GM12878 (cell line): Measurements from ENCODE around the gene TMBIM1. TPM values are rescaled to one million over a fixed set of nuclear protein-coding genes. Genes with fewer than 3 reads are reported as not detected.

Experiments
- ATAC-seq: fragments of 200-7000 bp; cut with Tn5 transposase; 3 replicates; pipeline ENCODE4 v1.9.1; 2020; ENCODE audit warnings: mild to moderate bottlenecking, moderate library complexity
- BruUV-seq: library from RNA; stranded (reverse); fragments of 400-500 nt; replicated peaks from 2 replicates; lab custom pipeline; 2021; lab: Mats Ljungman, UMichigan
- CTCF ChIA-PET: fragments of 300-600 bp; sonication (Branson Sonifier 250); formaldehyde crosslinking; extraction: SDS; loops from one replicate; lab custom pipeline; 2021; ENCODE audit warnings: inconsistent platforms; lab: Yijun Ruan, JAX
- POLR2A ChIA-PET: fragments of 350-600 bp; formaldehyde crosslinking; extraction: SDS; loops from one replicate; lab custom pipeline; 2021; ENCODE audit warnings: inconsistent platforms; lab: Charles Lee
- RAD21 ChIA-PET: fragments of 300-600 bp; sonication (Branson Sonifier 250); formaldehyde crosslinking; loops from one replicate; lab custom pipeline; 2023; ENCODE audit warnings: antibody characterized with exemption; ENCODE audit not compliant: unreplicated experiment; lab: Charles Lee
- SMC1A ChIA-PET: fragments of 300-600 bp; sonication (Branson Sonifier 250); formaldehyde crosslinking; loops from one replicate; lab custom pipeline; 2023; ENCODE audit not compliant: unreplicated experiment, uncharacterized antibody; lab: Charles Lee
- DNase-seq: peaks from one replicate; pipeline ENCODE4 v3.0.0-alpha.2; 2011; ENCODE audit warnings: low read depth, low spot score
- FAIRE-seq: peaks from 3 replicates; lab custom pipeline; 2011; peaks lifted over from hg19 to GRCh38; lab: Jason Lieb, UNC
- H2AFZ ChIP-seq: 2 replicates; pipeline ENCODE4 v1.6.0; 2011; ENCODE audit warnings: low read depth, low read length, control low read depth; ENCODE audit not compliant: control insufficient read depth
- H3K27ac ChIP-seq: 2 replicates; pipeline ENCODE4 v1.5.1; 2011; ENCODE audit warnings: control low read depth; ENCODE audit not compliant: control insufficient read depth, insufficient read depth
- H3K27me3 ChIP-seq, 2 experiments: replicated peaks in 1 of 2; 2 replicates each; pipeline versions ENCODE4 v1.6.0 to v1.6.1; 2011; ENCODE audit warnings: low read length in 1 of 2; ENCODE audit not compliant: control insufficient read depth in 2 of 2, insufficient read depth in 2 of 2
- H3K36me3 ChIP-seq, 2 experiments: 2 replicates each; pipeline ENCODE4 v1.5.1; 2011; ENCODE audit warnings: low read length in 1 of 2; ENCODE audit not compliant: control insufficient read depth in 2 of 2, insufficient read depth in 2 of 2
- H3K4me1 ChIP-seq: 2 replicates; pipeline ENCODE4 v1.6.1; 2011; ENCODE audit warnings: mild to moderate bottlenecking, low read length, moderate library complexity, mixed read lengths; ENCODE audit not compliant: control insufficient read depth, insufficient read depth
- H3K4me2 ChIP-seq: 2 replicates; pipeline ENCODE4 v1.6.0; 2011; ENCODE audit warnings: control low read depth; ENCODE audit not compliant: control insufficient read depth, insufficient read depth
- H3K4me3 ChIP-seq: fragments of 200-600 bp; sonication (generic); 2 replicates; pipeline ENCODE4 v1.5.1; 2016
- H3K79me2 ChIP-seq: 2 replicates; pipeline ENCODE4 v1.6.0; 2011; ENCODE audit warnings: low read length; ENCODE audit not compliant: control insufficient read depth, insufficient read depth
- H3K9ac ChIP-seq: 2 replicates; pipeline ENCODE4 v1.8.0; 2011; ENCODE audit warnings: low read length, control low read depth, mixed read lengths; ENCODE audit not compliant: control insufficient read depth, insufficient read depth
- H3K9me3 ChIP-seq: replicated peaks from 3 replicates; pipeline ENCODE4 v1.5.1; 2011; ENCODE audit warnings: mild to moderate bottlenecking, low read length; ENCODE audit not compliant: control insufficient read depth, insufficient read depth
- H4K20me1 ChIP-seq: 2 replicates; pipeline ENCODE4 v1.6.0; 2011; ENCODE audit not compliant: control insufficient read depth, insufficient read depth
- ETV6 ChIP-seq, 2 experiments: fragments of 450-650 bp in 1 of 2; IDR thresholded peaks in 1 of 2; conservative IDR thresholded peaks in 1 of 2; 2 replicates each; pipeline ENCODE4 v1.6.1; 2014; ENCODE audit warnings: antibody characterized with exemption in 1 of 2, borderline replicate concordance in 1 of 2, low read depth in 1 of 2, mild to moderate bottlenecking in 1 of 2, moderate library complexity in 1 of 2
- FOS ChIP-seq: IDR thresholded peaks from 3 replicates; pipeline ENCODE4 v1.6.1; 2011; ENCODE audit warnings: borderline replicate concordance; ENCODE audit not compliant: insufficient read length; ENCODE audit errors: extremely low read depth
- FOXK2 ChIP-seq: fragments of 450-650 bp; IDR thresholded peaks from 2 replicates; pipeline ENCODE4 v1.6.1; 2017; ENCODE audit warnings: mild to moderate bottlenecking, moderate library complexity
- GABPA ChIP-seq: IDR thresholded peaks from 2 replicates; pipeline ENCODE4 v1.6.1; 2014; ENCODE audit warnings: antibody characterized with exemption, low read depth, mild to moderate bottlenecking, inconsistent platforms
- MEF2B ChIP-seq: fragments of 450-650 bp; IDR thresholded peaks from 2 replicates; pipeline ENCODE4 v1.6.1; 2018; ENCODE audit warnings: mild to moderate bottlenecking, moderate library complexity; ENCODE audit not compliant: partially characterized antibody, poor library complexity, severe bottlenecking
- SIN3A ChIP-seq: IDR thresholded peaks from 2 replicates; pipeline ENCODE4 v1.6.1; 2012; ENCODE audit warnings: low read depth, low read length, improper control_type of control experiment
- ZNF217 ChIP-seq: fragments of 450-650 bp; IDR thresholded peaks from 2 replicates; pipeline ENCODE4 v1.6.1; 2017; ENCODE audit warnings: antibody characterized with exemption, mild to moderate bottlenecking
- WGBS: methylation state at CpG from one replicate; pipeline ENCODE4 v1.1.6; 2016; ENCODE audit warnings: low lambda C conversion rate; ENCODE audit not compliant: insufficient replicate concordance, insufficient coverage; ENCODE audit errors: missing lambda C conversion rate; 5-methylcytosine and 5-hydroxymethylcytosine counted together
- in situ Hi-C: fragments of 300-500 bp; cut with MboI; formaldehyde crosslinking; loops from 9 replicates; pipeline ENCODE4 v1.14.3; 2018; ENCODE audit warnings: mixed read lengths
- intact Hi-C: fragments of 100-400 bp; cut with micrococcal nuclease; formaldehyde crosslinking; loops from one replicate; pipeline ENCODE4 v1.14.2; 2022; ENCODE audit not compliant: unreplicated experiment
- polyA plus RNA-seq, 11 experiments: library from polyadenylated mRNA; depleted of rRNA in 4 of 11; unstranded in 6 of 11; stranded (reverse) in 5 of 11; fragments of >200 nt; fragmentation: Nextera tagmentation in 4 of 11; fragmentation: Illumina TruSeq in 1 of 11; extraction: Ambion mirVana in 4 of 11; extraction: Trizol in 1 of 11; gene quantifications; 1 replicate in 1 of 11; 2 replicates in 10 of 11; pipeline versions ENCODE4 v1.2.1 to v1.2.3, GENCODE V29; 2011 to 2016; ENCODE audit warnings: inconsistent platforms in 2 of 11, missing spikeins in 2 of 11, low read depth in 1 of 11
- total RNA-seq, 4 experiments: library from RNA; depleted of rRNA in 3 of 4; stranded (reverse); fragments of >200 nt in 3 of 4; fragmentation: Illumina TruSeq in 1 of 4; extraction: Trizol in 1 of 4; gene quantifications; 2 replicates each; pipeline versions ENCODE4 v1.2.1 to v1.2.3, GENCODE V29; 2013 to 2021

Gene TMBIM1
- total and polyA plus RNA-seq, 10 of the 15 experiments (the other 5 are each of a cell fraction or from before 2014, with no cell fraction given) = 6.1 to 38.3 (median 26.2) TPM

DNA sequence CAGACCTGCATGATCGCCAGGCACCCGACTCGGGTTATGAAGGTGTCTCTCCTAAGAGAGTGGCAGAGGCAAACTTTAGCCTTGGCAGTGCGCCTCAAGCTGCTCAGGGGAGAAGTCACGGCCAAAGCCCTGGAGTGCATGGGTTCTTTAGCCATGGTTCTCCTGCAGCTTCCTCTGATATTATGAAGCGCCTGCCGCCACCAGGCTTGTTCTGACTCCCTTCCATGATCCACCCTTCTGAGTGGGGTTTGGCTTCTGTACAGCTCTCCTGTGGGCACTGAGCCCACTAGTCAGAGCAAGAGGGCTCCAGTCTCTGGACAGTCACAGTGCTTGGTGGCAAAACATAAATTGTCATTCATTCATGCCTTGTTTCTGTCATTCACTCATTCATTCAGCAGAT lies 25.9 kb upstream of the TMBIM1 start:
- in situ Hi-C loops (no loop called here), intact Hi-C loops (no loop called here)
- CTCF ChIA-PET = interaction anchor here (2.0 kb wide), 1 partner anchor 38 kb away, joined by 9 read pairs; the partner anchor contains the start of gene CATIP
- Histone ChIP-seq H3K4me3 (no peak overlapping the region), H3K4me2 (no peak overlapping the region), H3K27me3 (no peaks in the 10 kb centered on the region), H2AFZ (no peak overlapping the region), H4K20me1 (no peaks in the 10 kb centered on the region), H3K4me1 (peaks cover 4% of the 10 kb centered on the region), H3K79me2 (no peaks in the 10 kb centered on the region), H3K36me3 (no peaks in the 10 kb centered on the region), H3K9me3 (no peaks in the 10 kb centered on the region), H3K27ac (no peak overlapping the region), H3K9ac (no peak overlapping the region)
- TF ChIP-seq ETV6 (conservative IDR thresholded peaks at IDR 0.05 in 1 of 2, IDR thresholded peaks at IDR 0.05 in 1 of 2; ENCODE audit: borderline replicate concordance in 1 of 2, low read depth in 1 of 2) (no peak), MEF2B (no peak), SIN3A (no peak), FOXK2 (no peak), FOS (no peak), ZNF217 (no peak)
- ATAC-seq = no peak
- POLR2A ChIA-PET = interaction anchor here (1.7 kb wide), 1 partner anchor 9 kb away, joined by 6 read pairs; no protein-coding TSS in a partner anchor
- FAIRE-seq = no peak
- no peak for DNase-seq
- BruUV-seq = no TSS peak
- SMC1A ChIA-PET = no interaction called here
- RAD21 ChIA-PET = interaction anchor here (1.1 kb wide), 1 partner anchor 11 kb away, joined by 3 read pairs; no protein-coding TSS in a partner anchor
- 72% methylated on average over 7 of the region's 7 CpGs for WGBS

DNA sequence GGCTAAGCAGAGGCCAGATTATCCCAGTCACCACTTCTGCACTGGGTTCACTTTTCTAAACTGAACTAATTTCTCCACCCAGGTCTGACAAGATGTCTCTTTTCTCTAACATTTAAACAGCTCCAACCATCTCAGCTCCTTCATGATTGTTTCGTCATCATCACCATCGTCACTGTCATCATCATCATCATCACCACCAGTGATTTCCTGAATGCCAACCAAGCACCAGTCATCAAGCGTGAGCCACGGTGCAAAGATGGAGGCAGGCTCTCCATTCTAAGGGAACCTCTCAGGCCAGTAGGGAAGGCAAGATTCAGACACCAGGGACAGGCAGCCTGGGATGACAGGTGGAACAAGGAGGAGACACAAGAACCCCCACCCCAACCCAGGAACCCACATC lies 25.5 kb upstream of the TMBIM1 start:
- SMC1A ChIA-PET = no interaction called here
- H2AFZ ChIP-seq = no peak overlapping the region
- WGBS = 49% methylated on average over 4 of the region's 4 CpGs

More for the DNA sequence above, 25.5 kb upstream of the TMBIM1 start:
- TF ChIP-seq GABPA = no peak
- H3K79me2 ChIP-seq = no peaks in the 10 kb centered on the region
- H3K4me3 ChIP-seq = no peak overlapping the region
- H3K27ac ChIP-seq = no peak overlapping the region
- DNase-seq (no peak), ATAC-seq (no peak), FAIRE-seq (no peak)
- in situ Hi-C loops (no loop called here), intact Hi-C loops (no loop called here)
- peaks cover 4% of the 10 kb centered on the region for H3K4me1 ChIP-seq
- ChIA-PET CTCF (interaction anchor here (1.3 to 2.0 kb wide), 2 partner anchors 16 to 38 kb away, joined by 3 to 9 read pairs; partner anchors contain the start of gene CATIP), POLR2A (interaction anchor here (1.7 kb wide), 1 partner anchor 10 kb away, joined by 6 read pairs; no protein-coding TSS in a partner anchor), RAD21 (interaction anchor here (1.1 to 2.6 kb wide), 2 partner anchors 11 to 12 kb away, joined by 3 to 7 read pairs; no protein-coding TSS in a partner anchor)
- no peak overlapping the region for H3K9ac ChIP-seq
- H4K20me1 ChIP-seq = no peaks in the 10 kb centered on the region
- H3K27me3 ChIP-seq = no peaks in the 10 kb centered on the region
- H3K36me3 ChIP-seq = no peaks in the 10 kb centered on the region
- BruUV-seq = no TSS peak
- H3K9me3 ChIP-seq = no peaks in the 10 kb centered on the region
- H3K4me2 ChIP-seq = no peak overlapping the region
